ENCODE measurements around the gene SCN7A. TPM values are rescaled to one million over a fixed set of nuclear protein-coding genes. Genes with fewer than 3 reads are reported as not detected.
"Not testable (repeated sequence)": the region's sequence is repeated elsewhere in the genome, so short reads cannot be mapped to it uniquely, and the experiment has no call there.

The SCN7A gene
- polyA plus RNA-seq, 1 donor, result 6.7 TPM

- no peaks in the 10 kb centered on the region for H3K4me1 ChIP-seq (ENCODE audit: control insufficient read depth, insufficient read depth, low read length)
- WGBS (ENCODE audit: insufficient coverage, low lambda C conversion rate), result no CpG with 5 or more reads among the region's 1 CpG
- H3K27me3 ChIP-seq (ENCODE audit: control insufficient read depth, insufficient read depth, low read length), result no peaks in the 10 kb centered on the region
Observed at GRCh38 chr2:166499281-166499680, 5.2 kb upstream of the SCN7A start.

DNA sequence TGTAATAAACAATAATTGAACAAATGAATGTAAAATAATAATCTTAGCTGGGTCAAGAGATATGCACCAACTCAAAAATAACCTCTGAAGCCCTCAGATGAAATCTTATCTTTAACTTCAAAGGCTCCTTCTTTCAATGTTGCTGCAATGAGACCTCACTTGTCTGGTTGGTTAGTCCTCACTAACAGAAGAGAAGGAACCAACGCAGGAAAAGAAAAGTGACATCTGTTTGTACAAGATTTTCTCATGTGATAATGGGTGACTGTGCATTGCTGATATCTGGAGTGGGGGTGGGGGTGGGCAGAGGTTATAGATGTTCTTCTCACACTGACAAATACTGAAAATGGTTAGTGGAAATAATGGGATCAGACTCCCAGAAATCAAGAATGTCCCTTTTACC, 2.6 kb downstream of the SCN7A start:
- H3K4me3 ChIP-seq (ENCODE audit: low read length), result no peak overlapping the region
- H3K4me1 ChIP-seq (ENCODE audit: control insufficient read depth, insufficient read depth, low read length), result no peaks in the 10 kb centered on the region
- H3K27me3 ChIP-seq (ENCODE audit: control insufficient read depth, insufficient read depth, low read length), result no peaks in the 10 kb centered on the region
- no peaks in the 10 kb centered on the region for H3K36me3 ChIP-seq (ENCODE audit: control insufficient read depth, insufficient read depth, low read length)
- DNase-seq, result no peak
- no peak overlapping the region for H3K27ac ChIP-seq (ENCODE audit: low read length)
- WGBS (ENCODE audit: insufficient coverage, low lambda C conversion rate), result no CpG with 5 or more reads among the region's 1 CpG
- no peaks in the 10 kb centered on the region for H3K9me3 ChIP-seq (ENCODE audit: control insufficient read depth, low read depth, low read length)

More at GRCh38 chr2:166499281-166499680, 5.2 kb upstream of the SCN7A start:
- no peak for DNase-seq
- no peak overlapping the region for H3K27ac ChIP-seq (ENCODE audit: low read length)
- no peaks in the 10 kb centered on the region for H3K36me3 ChIP-seq (ENCODE audit: control insufficient read depth, insufficient read depth, low read length)
- no peak overlapping the region for H3K4me3 ChIP-seq (ENCODE audit: low read length)
- H3K9me3 ChIP-seq (ENCODE audit: control insufficient read depth, low read depth, low read length), result no peaks in the 10 kb centered on the region

- Histone ChIP-seq H3K4me1 (ENCODE audit: control insufficient read depth, insufficient read depth, low read length) (no peaks in the 10 kb centered on the region), H3K36me3 (ENCODE audit: control insufficient read depth, insufficient read depth, low read length) (no peaks in the 10 kb centered on the region), H3K9me3 (ENCODE audit: control insufficient read depth, low read depth, low read length) (no peaks in the 10 kb centered on the region), H3K27ac (ENCODE audit: low read length) (no peak overlapping the region), H3K4me3 (ENCODE audit: low read length) (no peak overlapping the region), H3K27me3 (ENCODE audit: control insufficient read depth, insufficient read depth, low read length) (no peaks in the 10 kb centered on the region)
- no CpG with 5 or more reads among the region's 1 CpG for WGBS (ENCODE audit: insufficient coverage, low lambda C conversion rate)
- no peak for DNase-seq
Observed at GRCh38 chr2:166487171-166487570, 6.9 kb downstream of the SCN7A start.

GRCh38 chr2:166485558-166486178, 8.4 kb downstream of the SCN7A start:
- DNase-seq, result no peak
- H3K36me3 ChIP-seq (ENCODE audit: control insufficient read depth, insufficient read depth, low read length), result no peaks in the 10 kb centered on the region
- no peaks in the 10 kb centered on the region for H3K27me3 ChIP-seq (ENCODE audit: control insufficient read depth, insufficient read depth, low read length)
- 67% methylated on average over 1 of the region's 5 CpGs for WGBS (ENCODE audit: insufficient coverage, low lambda C conversion rate)
- no peak overlapping the region for H3K4me3 ChIP-seq (ENCODE audit: low read length)
- no peak overlapping the region for H3K27ac ChIP-seq (ENCODE audit: low read length)
- H3K4me1 ChIP-seq (ENCODE audit: control insufficient read depth, insufficient read depth, low read length), result no peaks in the 10 kb centered on the region
- H3K9me3 ChIP-seq (ENCODE audit: control insufficient read depth, low read depth, low read length), result no peaks in the 10 kb centered on the region

GRCh38 chr2:166472332-166472731, 21.7 kb downstream of the SCN7A start:
- Histone ChIP-seq H3K27me3 (ENCODE audit: control insufficient read depth, insufficient read depth, low read length) (no peaks in the 10 kb centered on the region), H3K4me1 (ENCODE audit: control insufficient read depth, insufficient read depth, low read length) (no peaks in the 10 kb centered on the region), H3K9me3 (ENCODE audit: control insufficient read depth, low read depth, low read length) (no peaks in the 10 kb centered on the region), H3K36me3 (ENCODE audit: control insufficient read depth, insufficient read depth, low read length) (no peaks in the 10 kb centered on the region), H3K27ac (ENCODE audit: low read length) (no peak overlapping the region), H3K4me3 (ENCODE audit: low read length) (no peak overlapping the region)
- no peak for DNase-seq
- WGBS (ENCODE audit: insufficient coverage, low lambda C conversion rate), result no CpG with 5 or more reads among the region's 2 CpGs

DNA sequence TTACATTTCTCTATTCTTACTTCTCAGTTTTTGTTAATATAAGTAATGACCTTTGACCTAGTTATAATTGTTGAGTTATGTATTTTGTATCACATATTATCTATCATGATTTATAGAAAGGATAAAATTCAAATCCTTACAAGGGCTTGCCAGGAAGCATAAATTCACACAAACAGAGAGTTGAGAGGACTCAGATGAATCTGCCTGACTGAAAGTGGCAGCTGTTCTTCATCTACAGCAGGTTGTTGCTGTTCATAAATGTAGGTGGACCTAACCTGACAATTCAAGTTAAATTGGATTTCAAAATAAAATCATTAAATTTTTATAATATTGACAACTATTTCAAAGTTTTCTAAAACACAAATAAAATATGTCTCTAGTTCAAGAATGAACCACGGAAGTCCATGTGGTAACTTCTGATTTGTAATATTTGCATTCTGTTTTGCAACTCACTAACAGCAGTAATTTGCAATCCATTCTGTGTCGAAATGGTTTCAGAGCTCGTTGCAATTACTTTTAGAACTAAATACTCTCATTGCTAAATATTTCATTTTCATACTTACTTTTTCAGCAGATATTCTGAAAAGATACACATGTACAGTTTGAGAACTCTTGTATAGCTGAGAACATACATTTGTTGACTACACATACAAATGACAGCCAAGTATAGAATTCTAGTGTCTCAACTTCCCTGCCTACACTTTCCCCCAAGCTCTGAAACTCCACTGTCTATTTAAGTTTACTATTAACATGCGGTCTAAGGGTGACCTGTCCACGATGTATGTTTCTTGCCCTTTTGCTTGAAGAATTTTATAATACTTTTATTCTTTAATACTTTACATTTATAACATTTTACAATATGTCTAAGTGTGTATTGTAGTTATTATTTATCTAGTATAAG, 25.7 kb downstream of the SCN7A start:
- no peak for DNase-seq
- Histone ChIP-seq H3K4me3 (ENCODE audit: low read length) (no peak overlapping the region), H3K9me3 (ENCODE audit: control insufficient read depth, low read depth, low read length) (no peaks in the 10 kb centered on the region), H3K36me3 (ENCODE audit: control insufficient read depth, insufficient read depth, low read length) (no peaks in the 10 kb centered on the region), H3K27ac (ENCODE audit: low read length) (no peak overlapping the region), H3K4me1 (ENCODE audit: control insufficient read depth, insufficient read depth, low read length) (no peaks in the 10 kb centered on the region), H3K27me3 (ENCODE audit: control insufficient read depth, insufficient read depth, low read length) (no peaks in the 10 kb centered on the region)
- 90% methylated on average over 2 of the region's 5 CpGs for WGBS (ENCODE audit: insufficient coverage, low lambda C conversion rate)

- H3K9me3 ChIP-seq (ENCODE audit: control insufficient read depth, low read depth, low read length), result no peaks in the 10 kb centered on the region
- WGBS (ENCODE audit: insufficient coverage, low lambda C conversion rate), result 80% methylated on average over 1 of the region's 1 CpG
- no peak for DNase-seq
- no peaks in the 10 kb centered on the region for H3K36me3 ChIP-seq (ENCODE audit: control insufficient read depth, insufficient read depth, low read length)
- H3K4me1 ChIP-seq (ENCODE audit: control insufficient read depth, insufficient read depth, low read length), result no peaks in the 10 kb centered on the region
- no peaks in the 10 kb centered on the region for H3K27me3 ChIP-seq (ENCODE audit: control insufficient read depth, insufficient read depth, low read length)
- no peak overlapping the region for H3K27ac ChIP-seq (ENCODE audit: low read length)
- H3K4me3 ChIP-seq (ENCODE audit: low read length), result no peak overlapping the region
Observed at GRCh38 chr2:166464187-166464586, 29.9 kb downstream of the SCN7A start.

- no CpG with 5 or more reads among the region's 5 CpGs for WGBS (ENCODE audit: insufficient coverage, low lambda C conversion rate)
- H3K4me1 ChIP-seq (ENCODE audit: control insufficient read depth, insufficient read depth, low read length), result no peaks in the 10 kb centered on the region
- DNase-seq, result no peak
- no peaks in the 10 kb centered on the region for H3K9me3 ChIP-seq (ENCODE audit: control insufficient read depth, low read depth, low read length)
- H3K27me3 ChIP-seq (ENCODE audit: control insufficient read depth, insufficient read depth, low read length), result no peaks in the 10 kb centered on the region
- no peak overlapping the region for H3K4me3 ChIP-seq (ENCODE audit: low read length)
- no peaks in the 10 kb centered on the region for H3K36me3 ChIP-seq (ENCODE audit: control insufficient read depth, insufficient read depth, low read length)
- H3K27ac ChIP-seq (ENCODE audit: low read length), result no peak overlapping the region
Observed at GRCh38 chr2:166463640-166464039, 30.4 kb downstream of the SCN7A start.

GRCh38 chr2:166458674-166459073, 35.4 kb downstream of the SCN7A start:
- no peaks in the 10 kb centered on the region for H3K4me1 ChIP-seq (ENCODE audit: control insufficient read depth, insufficient read depth, low read length)
- H3K9me3 ChIP-seq (ENCODE audit: control insufficient read depth, low read depth, low read length), result no peaks in the 10 kb centered on the region
- WGBS (ENCODE audit: insufficient coverage, low lambda C conversion rate), result no CpG with 5 or more reads among the region's 1 CpG
- no peaks in the 10 kb centered on the region for H3K27me3 ChIP-seq (ENCODE audit: control insufficient read depth, insufficient read depth, low read length)
- H3K27ac ChIP-seq (ENCODE audit: low read length), result no peak overlapping the region
- no peak overlapping the region for H3K4me3 ChIP-seq (ENCODE audit: low read length)
- no peaks in the 10 kb centered on the region for H3K36me3 ChIP-seq (ENCODE audit: control insufficient read depth, insufficient read depth, low read length)
- no peak for DNase-seq

DNA sequence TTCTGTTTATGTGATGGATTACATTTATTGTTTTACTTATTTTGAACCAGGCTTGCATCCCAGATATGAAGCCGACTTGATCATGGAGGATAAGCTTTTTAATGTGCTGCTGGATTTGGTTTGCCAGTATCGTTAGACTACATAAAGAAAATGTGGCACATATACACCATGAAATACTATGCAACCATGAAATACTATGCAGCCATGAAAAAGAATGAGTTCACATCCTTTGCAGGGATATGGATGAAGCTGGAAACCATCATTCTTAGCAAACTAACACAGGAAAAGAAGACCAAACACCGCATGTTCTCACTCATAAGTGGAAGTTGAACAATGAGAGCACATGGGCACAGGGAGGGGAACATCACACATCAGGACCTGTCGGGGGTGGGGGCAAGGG, 38.2 kb downstream of the SCN7A start:
- not testable (repeated sequence) for DNase-seq; H3K27ac ChIP-seq (ENCODE audit: low read length); H3K9me3 ChIP-seq (ENCODE audit: control insufficient read depth, low read depth, low read length); H3K27me3 ChIP-seq (ENCODE audit: control insufficient read depth, insufficient read depth, low read length); H3K36me3 ChIP-seq (ENCODE audit: control insufficient read depth, insufficient read depth, low read length); H3K4me1 ChIP-seq (ENCODE audit: control insufficient read depth, insufficient read depth, low read length); H3K4me3 ChIP-seq (ENCODE audit: low read length)
- WGBS (ENCODE audit: insufficient coverage, low lambda C conversion rate), result 100% methylated on average over 1 of the region's 4 CpGs
